Amniotic epithelial cell (primary cell): ENCODE data around the gene GALNT4.

Source experiments
- DNase-seq: peaks from one replicate; pipeline ENCODE4 v3.0.0-alpha.2; 2010; ENCODE audit warnings: low read depth

Gene GALNT4

GRCh38 chr12:89493670-89494302 is 30.8 kb downstream of the GALNT4 start:
- DNase-seq = no peak

GRCh38 chr12:89492883-89493282 is 31.7 kb downstream of the GALNT4 start:
- DNase-seq = no peak

GRCh38 chr12:89490922-89491321 is 33.7 kb downstream of the GALNT4 start:
- no peak for DNase-seq

- DNase-seq = no peak
Observed at GRCh38 chr12:89486264-89486663, 38.3 kb downstream of the GALNT4 start.

GRCh38 chr12:89484470-89484869 is 40.1 kb downstream of the GALNT4 start:
- no peak for DNase-seq

GRCh38 chr12:89481213-89481914 is 43.2 kb downstream of the GALNT4 start:
- peak; percentile 42 for DNase-seq

- no peak for DNase-seq
Observed at GRCh38 chr12:89479982-89480381, 44.6 kb downstream of the GALNT4 start.

GRCh38 chr12:89477633-89478279 is 46.8 kb downstream of the GALNT4 start:
- no peak for DNase-seq

GRCh38 chr12:89476904-89477595 is 47.5 kb downstream of the GALNT4 start:
- no peak for DNase-seq

- DNase-seq = no peak
Observed at GRCh38 chr12:89476232-89476631, 48.4 kb downstream of the GALNT4 start.

GRCh38 chr12:89475203-89475990 is 49.2 kb downstream of the GALNT4 start:
- DNase-seq = no peak

GRCh38 chr12:89474615-89475014 is 50.0 kb downstream of the GALNT4 start:
- DNase-seq = peak; percentile 24
